Activated CD4-positive, CD25-positive, alpha-beta regulatory T cell treated with anti-CD3 and anti-CD28 coated beads, Interleukin-2, amount 50 U/mL, for 72 hours (primary cell): ENCODE data around the gene POU2F3.

Experiments
- DNase-seq: peaks from one replicate; pipeline ENCODE4 v3.0.0; 2021

The POU2F3 gene

GRCh38 chr11:120290956-120291355, 51.0 kb downstream of the POU2F3 start:
- DNase-seq = no peak

GRCh38 chr11:120293038-120293800, 53.3 kb downstream of the POU2F3 start:
- no peak for DNase-seq

GRCh38 chr11:120294096-120294495, 54.2 kb downstream of the POU2F3 start:
- no peak for DNase-seq

- no peak for DNase-seq
Observed at GRCh38 chr11:120295099-120295498, 55.2 kb downstream of the POU2F3 start.

- no peak for DNase-seq
Observed at GRCh38 chr11:120296554-120296953, 56.6 kb downstream of the POU2F3 start.

- no peak for DNase-seq
Observed at GRCh38 chr11:120298461-120298860, 58.5 kb downstream of the POU2F3 start.

GRCh38 chr11:120302001-120302805, 62.3 kb downstream of the POU2F3 start:
- DNase-seq = no peak

- DNase-seq = peak; percentile 72
Observed at GRCh38 chr11:120303004-120303637, 63.2 kb downstream of the POU2F3 start.

- no peak for DNase-seq
Observed at GRCh38 chr11:120304526-120304925, 64.6 kb downstream of the POU2F3 start.

- DNase-seq = no peak
Observed at GRCh38 chr11:120305286-120305685, 65.3 kb downstream of the POU2F3 start.

GRCh38 chr11:120306519-120307242, 66.7 kb downstream of the POU2F3 start:
- DNase-seq = no peak

- no peak for DNase-seq
Observed at GRCh38 chr11:120307476-120307875, 67.5 kb downstream of the POU2F3 start.

- DNase-seq = no peak
Observed at GRCh38 chr11:120308081-120308480, 68.1 kb downstream of the POU2F3 start.

- no peak for DNase-seq
Observed at GRCh38 chr11:120310870-120311269, 70.9 kb downstream of the POU2F3 start.

- DNase-seq = no peak
Observed at GRCh38 chr11:120314861-120315260, 74.9 kb downstream of the POU2F3 start.

GRCh38 chr11:120316880-120317688, 77.1 kb downstream of the POU2F3 start:
- no peak for DNase-seq

GRCh38 chr11:120317689-120318480, 77.9 kb downstream of the POU2F3 start:
- DNase-seq = no peak

GRCh38 chr11:120318906-120319305, 79.0 kb downstream of the POU2F3 start:
- no peak for DNase-seq

GRCh38 chr11:120324932-120325810, 85.2 kb downstream of the POU2F3 start, which contains the start of gene TLCD5:
TSS of gene TLCD5 (plus strand) at chr11:120325299. CDS start at chr11:120327442, 2,143 bp downstream.
- peak; percentile 38 for DNase-seq

- DNase-seq = no peak
Observed at GRCh38 chr11:120326228-120326627, 86.3 kb downstream of the POU2F3 start.
